IMR-90 (cell line): Measurements from ENCODE around the gene GLCE. TPM values are rescaled to one million over a fixed set of nuclear protein-coding genes. Genes with fewer than 3 reads are reported as not detected.

Experiments
- ATAC-seq: fragments of 200-7000 bp; cut with Tn5 transposase; 2 replicates; pipeline ENCODE4 v1.9.1; 2020; ENCODE audit warnings: low read depth, mild to moderate bottlenecking, moderate library complexity
- BruUV-seq: library from RNA; stranded (reverse); fragments of 400-500 nt; replicated peaks from 2 replicates; lab custom pipeline; 2021; lab: Mats Ljungman, UMichigan
- CTCF ChIA-PET: fragments of 300-600 bp; formaldehyde crosslinking; extraction: SDS; loops from one replicate; lab custom pipeline; 2021; ENCODE audit warnings: antibody characterized with exemption; lab: Yijun Ruan, JAX
- POLR2A ChIA-PET: fragments of 300-600 bp; sonication (Branson Sonifier 250); formaldehyde crosslinking; loops from one replicate; lab custom pipeline; 2022; ENCODE audit warnings: antibody characterized with exemption; ENCODE audit not compliant: unreplicated experiment; lab: Charles Lee
- DNase-seq: peaks from one replicate; pipeline ENCODE4 v3.0.0; 2013
- H2AFZ ChIP-seq: replicated peaks from 2 replicates; pipeline ENCODE3; 2013; ENCODE audit warnings: low read length, mild to moderate bottlenecking; ENCODE audit not compliant: poor library complexity
- H2AK5ac ChIP-seq: 2 replicates; pipeline ENCODE4 v1.6.1; 2013; ENCODE audit warnings: low read depth, low read length, inconsistent platforms
- H2AK9ac ChIP-seq: replicated peaks from 2 replicates; pipeline ENCODE3; 2013; ENCODE audit warnings: mild to moderate bottlenecking, low read depth, low read length, moderate library complexity; ENCODE audit not compliant: poor library complexity
- H2BK120ac ChIP-seq: 2 replicates; pipeline ENCODE4 v1.6.1; 2013; ENCODE audit warnings: low read depth, low read length, inconsistent platforms
- H2BK15ac ChIP-seq: 3 replicates; pipeline ENCODE4 v1.6.1; 2013; ENCODE audit warnings: low read depth, low read length, inconsistent platforms
- H2BK20ac ChIP-seq: 2 replicates; pipeline ENCODE4 v1.6.1; 2013; ENCODE audit warnings: low read depth, mild to moderate bottlenecking, inconsistent platforms, low read length, moderate library complexity
- H2BK5ac ChIP-seq: 2 replicates; pipeline ENCODE4 v1.6.1; 2013; ENCODE audit warnings: mild to moderate bottlenecking, low read depth, low read length, inconsistent platforms; ENCODE audit not compliant: poor library complexity, severe bottlenecking
- H3K14ac ChIP-seq: replicated peaks from 2 replicates; pipeline ENCODE4 v1.6.1; 2013; ENCODE audit warnings: low read depth, low read length, inconsistent platforms
- H3K18ac ChIP-seq: 2 replicates; pipeline ENCODE4 v1.6.1; 2013; ENCODE audit warnings: low read depth, low read length, control low read depth
- H3K23ac ChIP-seq: 2 replicates; pipeline ENCODE4 v1.6.1; 2013; ENCODE audit warnings: low read depth, low read length, inconsistent platforms
- H3K27ac ChIP-seq: 2 replicates; pipeline ENCODE4 v1.5.1; 2013; ENCODE audit warnings: mild to moderate bottlenecking, control low read depth, low read length; ENCODE audit not compliant: insufficient read depth
- H3K27me3 ChIP-seq: 2 replicates; pipeline ENCODE4 v1.6.1; 2013; ENCODE audit warnings: low read length; ENCODE audit not compliant: control insufficient read depth, insufficient read depth
- H3K36me3 ChIP-seq: 2 replicates; pipeline ENCODE4 v1.6.1; 2013; ENCODE audit warnings: low read length, mixed read lengths; ENCODE audit not compliant: control insufficient read depth, insufficient read depth
- H3K4ac ChIP-seq: 2 replicates; pipeline ENCODE4 v1.6.1; 2013; ENCODE audit warnings: low read depth, low read length, inconsistent platforms
- H3K4me1 ChIP-seq: 2 replicates; pipeline ENCODE4 v1.6.1; 2013; ENCODE audit warnings: low read length, mixed read lengths; ENCODE audit not compliant: control insufficient read depth, insufficient read depth
- H3K4me2 ChIP-seq: 2 replicates; pipeline ENCODE4 v1.6.1; 2013; ENCODE audit warnings: low read depth, mild to moderate bottlenecking, control low read depth, low read length, moderate library complexity
- H3K4me3 ChIP-seq: 2 replicates; pipeline ENCODE4 v1.5.1; 2013; ENCODE audit warnings: low read depth, mild to moderate bottlenecking, control low read depth, low read length, moderate library complexity; ENCODE audit not compliant: insufficient read depth
- H3K56ac ChIP-seq: 2 replicates; pipeline ENCODE4 v1.6.1; 2013; ENCODE audit warnings: low read length, inconsistent platforms; ENCODE audit not compliant: insufficient read depth; ENCODE audit errors: extremely low read depth
- H3K79me1 ChIP-seq, 2 experiments: 2 replicates each; pipeline ENCODE4 v1.6.1; 2013; ENCODE audit warnings: low read length in 2 of 2, inconsistent platforms in 1 of 2, low read depth in 1 of 2
- H3K9ac ChIP-seq: 2 replicates; pipeline ENCODE4 v1.6.1; 2013; ENCODE audit warnings: low read depth, low read length, control low read depth
- H3K9me1 ChIP-seq: 2 replicates; pipeline ENCODE4 v1.6.1; 2013; ENCODE audit warnings: low read length, inconsistent platforms; ENCODE audit not compliant: insufficient read depth
- H3K9me3 ChIP-seq: 2 replicates; pipeline ENCODE4 v1.6.1; 2013; ENCODE audit warnings: low read length; ENCODE audit not compliant: control insufficient read depth, insufficient read depth
- H4K20me1 ChIP-seq: 2 replicates; pipeline ENCODE4 v1.6.1; 2013; ENCODE audit warnings: low read length, inconsistent platforms; ENCODE audit not compliant: insufficient read depth
- H4K5ac ChIP-seq: 2 replicates; pipeline ENCODE4 v1.6.1; 2013; ENCODE audit warnings: mild to moderate bottlenecking, low read depth, low read length, control low read depth
- H4K8ac ChIP-seq, 2 experiments: 2 replicates each; pipeline ENCODE4 v1.6.1; 2013; ENCODE audit warnings: low read depth in 2 of 2, low read length in 2 of 2, control low read depth in 1 of 2, inconsistent platforms in 1 of 2
- H4K91ac ChIP-seq: 2 replicates; pipeline ENCODE4 v1.6.1; 2013; ENCODE audit warnings: low read depth, low read length, inconsistent platforms; ENCODE audit not compliant: insufficient read depth
- CTCF ChIP-seq: conservative IDR thresholded peaks from 2 replicates; pipeline ENCODE4 v1.5.1; 2012; ENCODE audit warnings: mild to moderate bottlenecking, low read depth, low read length, improper control_type of control experiment
- WGBS, 2 experiments: methylation state at CpG; one replicate each; pipeline versions ENCODE4 v1.1.5 to v1.1.7; 2013; ENCODE audit warnings: missing lambda C conversion rate in 2 of 2; ENCODE audit not compliant: insufficient read length in 1 of 2; ENCODE audit errors: extremely low coverage in 2 of 2; 5-methylcytosine and 5-hydroxymethylcytosine counted together
- dilution Hi-C: fragments of 300-500 bp; cut with HindIII; formaldehyde crosslinking; loops from one replicate; pipeline ENCODE4 v1.14.3; 2018; ENCODE audit warnings: low sequenced_read_pairs; ENCODE audit not compliant: unreplicated experiment
- in situ Hi-C: fragments of 300-500 bp; cut with MboI; formaldehyde crosslinking; loops from 3 replicates; pipeline ENCODE4 v1.14.3; 2019; ENCODE audit warnings: low sequenced_read_pairs, inconsistent platforms, mixed read lengths
- intact Hi-C: fragments of 100-400 bp; cut with micrococcal nuclease; formaldehyde crosslinking; loops from 2 replicates; pipeline ENCODE4 v1.10.0; 2022
- polyA plus RNA-seq, 3 experiments: library from polyadenylated mRNA; depleted of rRNA; stranded (reverse); fragments of >200 nt; gene quantifications; 2 replicates each; pipeline ENCODE4 v1.2.3, GENCODE V29; 2012; ENCODE audit warnings: low replicate concordance in 1 of 3
- total RNA-seq: library from RNA; depleted of rRNA; stranded (reverse); fragments of >200 nt; gene quantifications from 2 replicates; pipeline ENCODE4 v1.2.3, GENCODE V29; 2012

The GLCE gene
- total and polyA plus RNA-seq, 2 of the 4 experiments (the other 2 are of a cell fraction): 15.3 to 29.6 TPM

- POLR2A ChIA-PET: no interaction called here
- Histone ChIP-seq H3K27ac (no peak overlapping the region), H3K36me3 (no peaks in the 10 kb centered on the region), H3K18ac (no peak overlapping the region), H3K4me2 (no peak overlapping the region), H3K4ac (no peak overlapping the region), H2AK9ac (no peak overlapping the region), H3K9me3 (peaks cover 7% of the 10 kb centered on the region), H3K79me1 (no peaks in the 10 kb centered on the region), H3K4me1 (peaks cover 16% of the 10 kb centered on the region; the same call in 1 of the 2 replicates), H2AK5ac (no peak overlapping the region), H3K9me1 (0 out of 2 replicates have a peak, but pooled peaks cover 4% of the 10 kb centered on the region), H2BK5ac (no peak overlapping the region), H4K5ac (no peak overlapping the region), H2BK120ac (no peak overlapping the region), H3K14ac (no peak overlapping the region), H3K27me3 (peaks cover 9% of the 10 kb centered on the region), H2AFZ (no peak overlapping the region), H3K56ac (no peak overlapping the region), H4K8ac (no peak overlapping the region), H4K20me1 (no peaks in the 10 kb centered on the region), H2BK20ac (no peak overlapping the region), H3K9ac (no peak overlapping the region), H3K4me3 (no peak overlapping the region), H2BK15ac (no peak overlapping the region), H3K23ac (no peak overlapping the region), H4K91ac (no peak overlapping the region)
- DNase-seq: no peak
- BruUV-seq: no TSS peak
- intact Hi-C loops (no loop called here), in situ Hi-C loops (no loop called here), dilution Hi-C loops (no loop called here)
- WGBS, 2 experiments: 87% methylated on average over 3 of the region's 10 CpGs; no CpG with 5 or more reads in 1 of the 2 experiments
- ATAC-seq: no peak
- TF ChIP-seq CTCF: no peak
- CTCF ChIA-PET: interaction anchor here (0.6 to 1.5 kb wide), 2 partner anchors 102 to 344 kb away, joined by 3 to 4 read pairs; no protein-coding TSS in a partner anchor
These were observed 132.5 kb downstream of the GLCE start for GRCh38 chr15:69292826-69293420.
